Activated CD8-positive, alpha-beta T cell treated with anti-CD3 and anti-CD28 coated beads for 36 hours (primary cell): ENCODE measurements around the gene ZNF628. TPM values are rescaled to one million over a fixed set of nuclear protein-coding genes. Genes with fewer than 3 reads are reported as not detected.
"Not testable (repeated sequence)": the region's sequence is repeated elsewhere in the genome, so short reads cannot be mapped to it uniquely, and the experiment has no call there.

Experiments
- ATAC-seq: fragments of 200-7000 bp; cut with Tn5 transposase; one replicate; pipeline ENCODE4 v1.10.0; 2021; ENCODE audit warnings: mild to moderate bottlenecking, moderate library complexity
- CTCF ChIA-PET: fragments of 350-600 bp; sonication (Branson Sonifier 250); formaldehyde crosslinking; loops from one replicate; lab custom pipeline; 2021; ENCODE audit warnings: antibody characterized with exemption; lab: Charles Lee
- POLR2A ChIA-PET: fragments of 350-600 bp; sonication (Branson Sonifier 250); formaldehyde crosslinking; loops from one replicate; lab custom pipeline; 2021; ENCODE audit warnings: antibody characterized with exemption; lab: Charles Lee
- DNase-seq: peaks from one replicate; pipeline ENCODE4 v3.0.0-alpha.2; 2020
- H3K27ac Mint-ChIP-seq: one replicate; pipeline ENCODE4 v1.8.0; 2021; ENCODE audit warnings: mild to moderate bottlenecking, mixed read lengths
- H3K27me3 Mint-ChIP-seq: one replicate; pipeline ENCODE4 v1.8.0; 2021; ENCODE audit warnings: mixed read lengths
- H3K36me3 Mint-ChIP-seq: one replicate; pipeline ENCODE4 v1.8.0; 2021; ENCODE audit warnings: low read depth, mixed read lengths
- H3K4me1 Mint-ChIP-seq: one replicate; pipeline ENCODE4 v1.8.0; 2021; ENCODE audit warnings: low read depth, mixed read lengths
- H3K4me3 Mint-ChIP-seq: one replicate; pipeline ENCODE4 v1.8.0; 2021; ENCODE audit warnings: mild to moderate bottlenecking, moderate library complexity, mixed read lengths
- H3K9me3 Mint-ChIP-seq: one replicate; pipeline ENCODE4 v1.8.0; 2021; ENCODE audit warnings: mixed read lengths
- CTCF ChIP-seq: fragments of 200-600 bp; IDR thresholded peaks from one replicate; pipeline ENCODE4 v1.8.0; 2022; ENCODE audit warnings: antibody characterized with exemption, mild to moderate bottlenecking
- intact Hi-C: fragments of 100-400 bp; cut with micrococcal nuclease; formaldehyde crosslinking; loops from one replicate; pipeline ENCODE4 v1.10.0; 2022
- total RNA-seq, 2 experiments: library from RNA; stranded (reverse); gene quantifications; one replicate each; pipeline ENCODE4 v1.2.3, GENCODE V29; 2021

The ZNF628 gene
- total RNA-seq, 2 experiments from 2014 or later: 8.4 to 8.6 TPM

- Mint-ChIP-seq H3K4me3 (no peak overlapping the region), H3K9me3 (no peaks in the 10 kb centered on the region), H3K36me3 (no peaks in the 10 kb centered on the region), H3K27me3 (peaks cover 6% of the 10 kb centered on the region), H3K4me1 (peaks cover 2% of the 10 kb centered on the region), H3K27ac (no peak overlapping the region)
- POLR2A ChIA-PET: interaction anchor here (1.9 kb wide), 1 partner anchor 10 kb away, joined by 8 read pairs; the partner anchor contains the start of gene NAT14
- DNase-seq (no peak), ATAC-seq (no peak)
- TF ChIP-seq CTCF: no peak
- CTCF ChIA-PET: interaction anchor here (1.4 to 3.4 kb wide), 3 partner anchors 8 to 29 kb away, joined by 3 to 17 read pairs (median 8); no protein-coding TSS in a partner anchor
- intact Hi-C loops: no loop called here
Observed at GRCh38 chr19:55495646-55496349, 19.4 kb downstream of the ZNF628 start.

GRCh38 chr19:55496820-55497219 is 20.4 kb downstream of the ZNF628 start:
- POLR2A ChIA-PET, DNase-seq, intact Hi-C loops, ATAC-seq, H3K4me1 Mint-ChIP-seq, H3K27me3 Mint-ChIP-seq, H3K27ac Mint-ChIP-seq, H3K9me3 Mint-ChIP-seq, H3K36me3 Mint-ChIP-seq, H3K4me3 Mint-ChIP-seq: not testable (repeated sequence)
- CTCF ChIA-PET: interaction anchor here (1.4 kb wide), 1 partner anchor 30 kb away, joined by 3 read pairs; no protein-coding TSS in a partner anchor

- Mint-ChIP-seq H3K27me3 (peaks cover 4% of the 10 kb centered on the region), H3K4me3 (no peak overlapping the region), H3K36me3 (no peaks in the 10 kb centered on the region), H3K9me3 (no peaks in the 10 kb centered on the region), H3K27ac (no peak overlapping the region), H3K4me1 (peaks cover 12% of the 10 kb centered on the region)
- no peak for TF ChIP-seq CTCF
- DNase-seq (no peak), ATAC-seq (no peak)
- intact Hi-C loops: no loop called here
- CTCF ChIA-PET: interaction anchor here (1.5 kb wide), 1 partner anchor 30 kb away, joined by 6 read pairs; no protein-coding TSS in a partner anchor
- POLR2A ChIA-PET: interaction anchor here (0.6 to 1.2 kb wide), 2 partner anchors 12 to 644 kb away, joined by 3 read pairs; no protein-coding TSS in a partner anchor
Observed at GRCh38 chr19:55497763-55498162, 21.3 kb downstream of the ZNF628 start.

- TF ChIP-seq CTCF: no peak
- POLR2A ChIA-PET: interaction anchor here (0.6 to 1.2 kb wide), 2 partner anchors 13 to 644 kb away, joined by 3 read pairs; no protein-coding TSS in a partner anchor
- H3K27me3 Mint-ChIP-seq: no peaks in the 10 kb centered on the region
- DNase-seq: no peak
- no peak overlapping the region for H3K27ac Mint-ChIP-seq
- CTCF ChIA-PET: interaction anchor here (0.8 to 1.5 kb wide), 3 partner anchors 12 to 133 kb away, joined by 3 to 6 read pairs (median 5); no protein-coding TSS in a partner anchor
- peaks cover 17% of the 10 kb centered on the region for H3K4me1 Mint-ChIP-seq
- H3K9me3 Mint-ChIP-seq: peaks cover 3% of the 10 kb centered on the region
- no peak for ATAC-seq
- peaks cover 2% of the 10 kb centered on the region for H3K36me3 Mint-ChIP-seq
- intact Hi-C loops: no loop called here
- H3K4me3 Mint-ChIP-seq: no peak overlapping the region
Observed at GRCh38 chr19:55498246-55498840, 21.9 kb downstream of the ZNF628 start.

GRCh38 chr19:55500368-55500952 is 24.0 kb downstream of the ZNF628 start:
- intact Hi-C loops: loop anchor here (5.0 kb wide), 1 partner anchor 33 kb away; no protein-coding TSS in a partner anchor
- ATAC-seq (no peak), DNase-seq (no peak)
- Mint-ChIP-seq H3K4me1 (peaks cover 23% of the 10 kb centered on the region), H3K27me3 (no peaks in the 10 kb centered on the region), H3K9me3 (peaks cover 3% of the 10 kb centered on the region), H3K4me3 (no peak overlapping the region), H3K27ac (no peak overlapping the region), H3K36me3 (peaks cover 2% of the 10 kb centered on the region)
- POLR2A ChIA-PET: interaction anchor here (1.1 kb wide), 1 partner anchor 14 kb away, joined by 3 read pairs; no protein-coding TSS in a partner anchor
- no peak for TF ChIP-seq CTCF
- CTCF ChIA-PET: interaction anchor here (1.2 to 1.3 kb wide), 2 partner anchors 33 to 131 kb away, joined by 5 to 11 read pairs; no protein-coding TSS in a partner anchor
